ENCODE results near the gene AHCYL2. TPM values are rescaled to one million over a fixed set of nuclear protein-coding genes. Genes with fewer than 3 reads are reported as not detected.

AHCYL2 gene
- total RNA-seq, 3 donors from 2014 or later (not counting 1 experiment from before 2014, with no cell fraction given), result 11.6 to 15.2 (median 14.5) TPM

GRCh38 chr7:129188892-129189660, 35.8 kb upstream of the AHCYL2 start:
- no peak for TF ChIP-seq CTCF (IDR thresholded peaks at IDR 0.05)
- Mint-ChIP-seq H3K4me1 (peaks cover 5 to 7% of the 10 kb centered on the region in 2 donors), H3K27me3 (ENCODE audit: low read depth in 2 of 2) (peaks cover 39 to 44% of the 10 kb centered on the region in 2 donors), H3K9me3 (no peaks in the 10 kb centered on the region), H3K4me3 (peak overlapping the region; percentile 84), H3K36me3 (no peaks in the 10 kb centered on the region), H3K27ac (no peak overlapping the region)
- H3K27ac ChIP-seq (ENCODE audit: low read length), result no peak overlapping the region
- H3K36me3 ChIP-seq (ENCODE audit: control insufficient read depth, insufficient read depth, low read length), result no peaks in the 10 kb centered on the region
- peaks cover 15% of the 10 kb centered on the region for H3K27me3 ChIP-seq (ENCODE audit: control insufficient read depth, insufficient read depth, low read length)
- no peaks in the 10 kb centered on the region for H3K9me3 ChIP-seq (ENCODE audit: control insufficient read depth, insufficient read depth, low read length)
- H3K4me3 ChIP-seq (ENCODE audit: low read length), result no peak overlapping the region
- ATAC-seq (peak; percentile 18 to 50 (median 22)), DNase-seq (no peak)
- WGBS (ENCODE audit: insufficient coverage), result 2% methylated on average over 83 of the region's 83 CpGs
- peaks cover 14% of the 10 kb centered on the region for H3K4me1 ChIP-seq (ENCODE audit: control insufficient read depth, insufficient read depth, low read length)
- intact Hi-C loops (cut with micrococcal nuclease), result no loop called here

GRCh38 chr7:129189661-129190310, 35.0 kb upstream of the AHCYL2 start:
- H3K4me3 ChIP-seq (ENCODE audit: low read length), result no peak overlapping the region
- Mint-ChIP-seq H3K36me3 (no peaks in the 10 kb centered on the region), H3K4me3 (peak overlapping the region; percentile 84), H3K9me3 (no peaks in the 10 kb centered on the region), H3K27ac (no peak overlapping the region), H3K4me1 (peaks cover 5 to 7% of the 10 kb centered on the region in 2 donors), H3K27me3 (ENCODE audit: low read depth in 2 of 2) (peaks cover 39 to 44% of the 10 kb centered on the region in 2 donors)
- ATAC-seq (no peak), DNase-seq (no peak)
- H3K27me3 ChIP-seq (ENCODE audit: control insufficient read depth, insufficient read depth, low read length), result peaks cover 15% of the 10 kb centered on the region
- no peaks in the 10 kb centered on the region for H3K9me3 ChIP-seq (ENCODE audit: control insufficient read depth, insufficient read depth, low read length)
- no peak for TF ChIP-seq CTCF (IDR thresholded peaks at IDR 0.05)
- 66% methylated on average over 13 of the region's 13 CpGs for WGBS (ENCODE audit: insufficient coverage)
- intact Hi-C loops (cut with micrococcal nuclease), result no loop called here
- no peaks in the 10 kb centered on the region for H3K36me3 ChIP-seq (ENCODE audit: control insufficient read depth, insufficient read depth, low read length)
- no peak overlapping the region for H3K27ac ChIP-seq (ENCODE audit: low read length)
- H3K4me1 ChIP-seq (ENCODE audit: control insufficient read depth, insufficient read depth, low read length), result peaks cover 14% of the 10 kb centered on the region

- no peak for DNase-seq
- Mint-ChIP-seq H3K4me1 (peaks cover 5 to 7% of the 10 kb centered on the region in 2 donors), H3K36me3 (no peaks in the 10 kb centered on the region), H3K4me3 (no peak overlapping the region), H3K9me3 (no peaks in the 10 kb centered on the region), H3K27ac (no peak overlapping the region), H3K27me3 (ENCODE audit: low read depth in 2 of 2) (peaks cover 39 to 44% of the 10 kb centered on the region in 2 donors)
- H3K4me1 ChIP-seq (ENCODE audit: control insufficient read depth, insufficient read depth, low read length), result peaks cover 14% of the 10 kb centered on the region
- ATAC-seq, result no peak
- H3K27ac ChIP-seq (ENCODE audit: low read length), result no peak overlapping the region
- intact Hi-C loops (cut with micrococcal nuclease), result no loop called here
- TF ChIP-seq CTCF (IDR thresholded peaks at IDR 0.05), result no peak
- H3K9me3 ChIP-seq (ENCODE audit: control insufficient read depth, insufficient read depth, low read length), result no peaks in the 10 kb centered on the region
- no peaks in the 10 kb centered on the region for H3K36me3 ChIP-seq (ENCODE audit: control insufficient read depth, insufficient read depth, low read length)
- H3K27me3 ChIP-seq (ENCODE audit: control insufficient read depth, insufficient read depth, low read length), result peaks cover 15% of the 10 kb centered on the region
- no peak overlapping the region for H3K4me3 ChIP-seq (ENCODE audit: low read length)
- WGBS (ENCODE audit: insufficient coverage), result 98% methylated on average over 3 of the region's 3 CpGs
Measured at GRCh38 chr7:129191272-129191671, 33.6 kb upstream of the AHCYL2 start.

Data from natural killer cell (primary cell).